CD14-positive monocyte (primary cell): Measurements from ENCODE around the gene CCBE1. TPM values are rescaled to one million over a fixed set of nuclear protein-coding genes. Genes with fewer than 3 reads are reported as not detected.

Experiments
- DNase-seq, 3 donors: peaks; one replicate each; pipeline ENCODE4 v3.0.0-alpha.2; 2011 to 2022
- H2AFZ ChIP-seq: 2 replicates; pipeline ENCODE4 v1.6.0; 2012; ENCODE audit warnings: mild to moderate bottlenecking, low read depth, low read length, inconsistent platforms; ENCODE audit not compliant: insufficient read depth, poor library complexity, severe bottlenecking
- H3K27ac ChIP-seq, 2 donors: 1 replicate in 1 of 2; 2 replicates in 1 of 2; pipeline ENCODE4 v1.5.1; 2012 to 2013; ENCODE audit warnings: low read length in 2 of 2, control low read depth in 1 of 2, inconsistent platforms in 1 of 2, low read depth in 1 of 2, mild to moderate bottlenecking in 1 of 2
- H3K27me3 ChIP-seq, 2 donors: one replicate each; pipeline versions ENCODE4 v1.6.0 to v1.6.1; 2011 to 2013; ENCODE audit warnings: low read length in 2 of 2; ENCODE audit not compliant: control insufficient read depth in 2 of 2, insufficient read depth in 2 of 2
- H3K36me3 ChIP-seq, 2 donors: replicated peaks in 1 of 2; 1 replicate in 1 of 2; 2 replicates in 1 of 2; pipeline versions ENCODE4 v1.5.1 to v1.6.1; 2012 to 2013; ENCODE audit warnings: low read length in 2 of 2, control low read depth in 1 of 2, inconsistent platforms in 1 of 2, mild to moderate bottlenecking in 1 of 2; ENCODE audit not compliant: insufficient read depth in 2 of 2, control insufficient read depth in 1 of 2
- H3K4me1 ChIP-seq, 2 donors: 1 replicate in 1 of 2; 2 replicates in 1 of 2; pipeline versions ENCODE4 v1.5.1 to v1.6.1; 2012 to 2013; ENCODE audit warnings: low read length in 2 of 2, control low read depth in 1 of 2, inconsistent platforms in 1 of 2, mild to moderate bottlenecking in 1 of 2, moderate library complexity in 1 of 2; ENCODE audit not compliant: insufficient read depth in 2 of 2, control insufficient read depth in 1 of 2
- H3K4me2 ChIP-seq: replicated peaks from 2 replicates; pipeline ENCODE3; 2012; ENCODE audit warnings: low read length, moderate library complexity, mild to moderate bottlenecking; ENCODE audit not compliant: poor library complexity, severe bottlenecking; ENCODE audit errors: extremely low read depth
- H3K4me3 ChIP-seq, 3 experiments: fragments of 200-600 bp in 1 of 3; sonication (generic) in 1 of 3; replicated peaks in 1 of 3; 1 replicate in 2 of 3; 2 replicates in 1 of 3; pipeline ENCODE4 v1.5.1; 2011 to 2013; ENCODE audit warnings: low read length in 3 of 3, mild to moderate bottlenecking in 3 of 3, control low read depth in 2 of 3, low read depth in 2 of 3, inconsistent platforms in 1 of 3, moderate library complexity in 1 of 3
- H3K79me2 ChIP-seq: 2 replicates; pipeline ENCODE4 v1.6.0; 2012; ENCODE audit warnings: mild to moderate bottlenecking, control low read depth, inconsistent platforms, low read length, moderate library complexity; ENCODE audit not compliant: insufficient read depth
- H3K9ac ChIP-seq: 2 replicates; pipeline ENCODE4 v1.6.0; 2017; ENCODE audit warnings: low read length, mild to moderate bottlenecking; ENCODE audit not compliant: insufficient read depth, poor library complexity, severe bottlenecking
- H3K9me3 ChIP-seq, 2 donors: replicated peaks in 1 of 2; 1 replicate in 1 of 2; 2 replicates in 1 of 2; pipeline versions ENCODE4 v1.5.1 to v1.6.1; 2012 to 2013; ENCODE audit warnings: low read length in 2 of 2, control low read depth in 1 of 2; ENCODE audit not compliant: control insufficient read depth in 1 of 2, insufficient read depth in 1 of 2
- H4K20me1 ChIP-seq: 2 replicates; pipeline ENCODE4 v1.6.0; 2012; ENCODE audit warnings: mild to moderate bottlenecking, low read length, control low read depth, moderate library complexity; ENCODE audit not compliant: insufficient read depth
- H3K27ac Mint-ChIP-seq, 7 donors: one replicate each; pipeline ENCODE4 v1.8.0; 2020; ENCODE audit warnings: mild to moderate bottlenecking in 7 of 7, mixed read lengths in 7 of 7, moderate library complexity in 6 of 7, inconsistent platforms in 2 of 7
- H3K27me3 Mint-ChIP-seq, 3 donors: one replicate each; pipeline ENCODE4 v1.8.0; 2021 to 2022; ENCODE audit warnings: low read depth in 3 of 3, mild to moderate bottlenecking in 3 of 3, mixed read lengths in 3 of 3, moderate library complexity in 3 of 3, inconsistent platforms in 1 of 3
- H3K36me3 Mint-ChIP-seq, 2 donors: one replicate each; pipeline ENCODE4 v1.8.0; 2020; ENCODE audit warnings: mixed read lengths in 2 of 2, inconsistent platforms in 1 of 2, mild to moderate bottlenecking in 1 of 2
- H3K4me1 Mint-ChIP-seq: one replicate; pipeline ENCODE4 v1.8.0; 2020; ENCODE audit warnings: mild to moderate bottlenecking, mixed read lengths
- H3K4me3 Mint-ChIP-seq, 2 donors: one replicate each; pipeline ENCODE4 v1.8.0; 2020; ENCODE audit warnings: mild to moderate bottlenecking in 2 of 2, mixed read lengths in 2 of 2, moderate library complexity in 1 of 2
- H3K9me3 Mint-ChIP-seq, 7 donors: one replicate each; pipeline ENCODE4 v1.8.0; 2020 to 2022; ENCODE audit warnings: mixed read lengths in 7 of 7, mild to moderate bottlenecking in 6 of 7, moderate library complexity in 6 of 7, inconsistent platforms in 2 of 7
- CTCF ChIP-seq: fragments of 200-600 bp; IDR thresholded peaks from one replicate; pipeline ENCODE4 v1.8.0; 2022; ENCODE audit warnings: antibody characterized with exemption, mild to moderate bottlenecking
- WGBS: methylation state at CpG from one replicate; pipeline ENCODE4 v1.1.5; 2013; ENCODE audit warnings: missing lambda C conversion rate; ENCODE audit not compliant: insufficient coverage; 5-methylcytosine and 5-hydroxymethylcytosine counted together
- intact Hi-C, 2 donors: fragments of 100-400 bp; cut with micrococcal nuclease; formaldehyde crosslinking; loops; one replicate each; pipeline versions ENCODE4 v1.15.0 to v1.15.1; 2023
- polyA plus RNA-seq, 3 donors: library from polyadenylated mRNA; depleted of rRNA in 1 of 3; unstranded in 2 of 3; stranded (reverse) in 1 of 3; fragments of 300-500 nt in 2 of 3; fragments of >200 nt in 1 of 3; fragmentation: Illumina TruSeq in 2 of 3; gene quantifications; 1 replicate in 2 of 3; 2 replicates in 1 of 3; pipeline ENCODE4 v1.2.3, GENCODE V29; 2012 to 2021

Gene CCBE1
- polyA plus RNA-seq, 3 donors: not detected

GRCh38 chr18:59393381-59393780 lies 303.8 kb downstream of the CCBE1 start:
- intact Hi-C loops: no loop called here
- H3K27me3 ChIP-seq: no peaks in the 10 kb centered on the region
- no peak for DNase-seq
- no peaks in the 10 kb centered on the region for H4K20me1 ChIP-seq
- no peaks in the 10 kb centered on the region for H3K36me3 Mint-ChIP-seq
- peaks cover 0 to 3% (median 0%) of the 10 kb centered on the region in 7 donors for H3K9me3 Mint-ChIP-seq
- no peaks in the 10 kb centered on the region for H3K79me2 ChIP-seq
- H3K4me3 ChIP-seq: no peak overlapping the region
- H3K27ac ChIP-seq: no peak overlapping the region
- H3K36me3 ChIP-seq: no peaks in the 10 kb centered on the region
- TF ChIP-seq CTCF: no peak
- H3K4me1 Mint-ChIP-seq: peaks cover 22% of the 10 kb centered on the region
- H3K9me3 ChIP-seq: no peaks in the 10 kb centered on the region
- no peak overlapping the region for H3K27ac Mint-ChIP-seq
- peaks cover 12 to 15% of the 10 kb centered on the region in 2 donors for H3K4me1 ChIP-seq
- 94% methylated on average over 2 of the region's 3 CpGs for WGBS
- H3K4me3 Mint-ChIP-seq: no peak overlapping the region
- no peak overlapping the region for H2AFZ ChIP-seq
- no peak overlapping the region for H3K9ac ChIP-seq
- H3K27me3 Mint-ChIP-seq: peaks cover 8 to 14% (median 13%) of the 10 kb centered on the region in 3 donors
- H3K4me2 ChIP-seq: no peak overlapping the region

- Mint-ChIP-seq H3K36me3 (no peaks in the 10 kb centered on the region), H3K27ac (no peak overlapping the region), H3K9me3 (no peaks in the 10 kb centered on the region), H3K4me3 (no peak overlapping the region), H3K27me3 (peaks cover 5 to 8% (median 6%) of the 10 kb centered on the region in 3 donors), H3K4me1 (peaks cover 14% of the 10 kb centered on the region)
- Histone ChIP-seq H3K4me1 (peaks cover 7 to 8% of the 10 kb centered on the region in 2 donors), H3K4me2 (no peak overlapping the region), H3K27ac (no peak overlapping the region), H3K27me3 (no peaks in the 10 kb centered on the region), H3K4me3 (no peak overlapping the region), H2AFZ (no peak overlapping the region), H3K79me2 (no peaks in the 10 kb centered on the region), H3K36me3 (no peaks in the 10 kb centered on the region), H3K9ac (no peak overlapping the region), H4K20me1 (no peaks in the 10 kb centered on the region), H3K9me3 (no peaks in the 10 kb centered on the region)
- WGBS: 57% methylated on average over 2 of the region's 4 CpGs
- TF ChIP-seq CTCF: no peak
- intact Hi-C loops: no loop called here
- DNase-seq: no peak
Observed at GRCh38 chr18:59388817-59389216, 308.4 kb downstream of the CCBE1 start.
